Prostate gland (tissue), 2 donors: ENCODE measurements around the gene GNPDA1.

ENCODE experiments used
- POLR2A ChIP-seq: fragments of 450-650 bp; IDR thresholded peaks from one replicate; pipeline ENCODE4 v1.6.1; 2016; ENCODE audit warnings: antibody characterized with exemption, mild to moderate bottlenecking
- POLR2AphosphoS5 ChIP-seq: sonication (generic); formaldehyde crosslinking; IDR thresholded peaks from one replicate; pipeline ENCODE4 v1.6.1; 2017; ENCODE audit warnings: antibody characterized with exemption
- TF ChIP-seq, protein P1 (sequence below), 4 experiments: fragments of 200-600 bp in 2 of 4; fragments of 450-650 bp in 2 of 4; sonication (generic) in 2 of 4; IDR thresholded peaks; 1 replicate in 3 of 4; 2 replicates in 1 of 4; pipeline ENCODE4 v1.5.1; 2016 to 2019; ENCODE audit warnings: antibody characterized with exemption in 4 of 4, mild to moderate bottlenecking in 2 of 4, moderate library complexity in 2 of 4

- TF ChIP-seq, protein P1, sequence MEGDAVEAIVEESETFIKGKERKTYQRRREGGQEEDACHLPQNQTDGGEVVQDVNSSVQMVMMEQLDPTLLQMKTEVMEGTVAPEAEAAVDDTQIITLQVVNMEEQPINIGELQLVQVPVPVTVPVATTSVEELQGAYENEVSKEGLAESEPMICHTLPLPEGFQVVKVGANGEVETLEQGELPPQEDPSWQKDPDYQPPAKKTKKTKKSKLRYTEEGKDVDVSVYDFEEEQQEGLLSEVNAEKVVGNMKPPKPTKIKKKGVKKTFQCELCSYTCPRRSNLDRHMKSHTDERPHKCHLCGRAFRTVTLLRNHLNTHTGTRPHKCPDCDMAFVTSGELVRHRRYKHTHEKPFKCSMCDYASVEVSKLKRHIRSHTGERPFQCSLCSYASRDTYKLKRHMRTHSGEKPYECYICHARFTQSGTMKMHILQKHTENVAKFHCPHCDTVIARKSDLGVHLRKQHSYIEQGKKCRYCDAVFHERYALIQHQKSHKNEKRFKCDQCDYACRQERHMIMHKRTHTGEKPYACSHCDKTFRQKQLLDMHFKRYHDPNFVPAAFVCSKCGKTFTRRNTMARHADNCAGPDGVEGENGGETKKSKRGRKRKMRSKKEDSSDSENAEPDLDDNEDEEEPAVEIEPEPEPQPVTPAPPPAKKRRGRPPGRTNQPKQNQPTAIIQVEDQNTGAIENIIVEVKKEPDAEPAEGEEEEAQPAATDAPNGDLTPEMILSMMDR (IDR thresholded peaks at IDR 0.05): no peak
- no peak for TF ChIP-seq POLR2A
- no peak for TF ChIP-seq POLR2AphosphoS5
Measured at GRCh38 chr5:141963701-141964100, 49.1 kb downstream of the GNPDA1 start.
